Skeletal muscle satellite cell (primary cell): ENCODE data around the gene SBK3. TPM values are rescaled to one million over a fixed set of nuclear protein-coding genes. Genes with fewer than 3 reads are reported as not detected.
"Not testable (repeated sequence)": the region's sequence is repeated elsewhere in the genome, so short reads cannot be mapped to it uniquely, and the experiment has no call there.

ENCODE experiments used
- H3K27me3 ChIP-seq: 2 replicates; pipeline ENCODE4 v1.7.0; 2013; ENCODE audit warnings: low read length; ENCODE audit not compliant: control insufficient read depth, insufficient read depth
- H3K36me3 ChIP-seq: 2 replicates; pipeline ENCODE4 v1.7.0; 2013; ENCODE audit warnings: mild to moderate bottlenecking, control low read depth, low read length; ENCODE audit not compliant: insufficient read depth
- H3K4me1 ChIP-seq: 2 replicates; pipeline ENCODE4 v1.7.0; 2013; ENCODE audit warnings: low read length; ENCODE audit not compliant: control insufficient read depth, insufficient read depth
- H3K4me2 ChIP-seq: 2 replicates; pipeline ENCODE4 v1.7.0; 2013; ENCODE audit warnings: mild to moderate bottlenecking, low read length
- H3K4me3 ChIP-seq: 2 replicates; pipeline ENCODE4 v1.7.0; 2013; ENCODE audit warnings: low read length
- H3K9ac ChIP-seq: 2 replicates; pipeline ENCODE4 v1.7.0; 2013; ENCODE audit warnings: mild to moderate bottlenecking, low read depth, low read length, moderate library complexity
- H3K9me3 ChIP-seq: replicated peaks from 2 replicates; pipeline ENCODE4 v1.7.0; 2013; ENCODE audit warnings: mild to moderate bottlenecking, control low read depth, low read length
- total RNA-seq: library from RNA; depleted of rRNA; stranded (reverse); fragments of >200 nt; gene quantifications from 2 replicates; pipeline ENCODE4 v1.2.3, GENCODE V29; 2012; rRNA removed

Gene SBK3, protein sequence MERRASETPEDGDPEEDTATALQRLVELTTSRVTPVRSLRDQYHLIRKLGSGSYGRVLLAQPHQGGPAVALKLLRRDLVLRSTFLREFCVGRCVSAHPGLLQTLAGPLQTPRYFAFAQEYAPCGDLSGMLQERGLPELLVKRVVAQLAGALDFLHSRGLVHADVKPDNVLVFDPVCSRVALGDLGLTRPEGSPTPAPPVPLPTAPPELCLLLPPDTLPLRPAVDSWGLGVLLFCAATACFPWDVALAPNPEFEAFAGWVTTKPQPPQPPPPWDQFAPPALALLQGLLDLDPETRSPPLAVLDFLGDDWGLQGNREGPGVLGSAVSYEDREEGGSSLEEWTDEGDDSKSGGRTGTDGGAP
- not detected in 2 replicates for total RNA-seq

DNA sequence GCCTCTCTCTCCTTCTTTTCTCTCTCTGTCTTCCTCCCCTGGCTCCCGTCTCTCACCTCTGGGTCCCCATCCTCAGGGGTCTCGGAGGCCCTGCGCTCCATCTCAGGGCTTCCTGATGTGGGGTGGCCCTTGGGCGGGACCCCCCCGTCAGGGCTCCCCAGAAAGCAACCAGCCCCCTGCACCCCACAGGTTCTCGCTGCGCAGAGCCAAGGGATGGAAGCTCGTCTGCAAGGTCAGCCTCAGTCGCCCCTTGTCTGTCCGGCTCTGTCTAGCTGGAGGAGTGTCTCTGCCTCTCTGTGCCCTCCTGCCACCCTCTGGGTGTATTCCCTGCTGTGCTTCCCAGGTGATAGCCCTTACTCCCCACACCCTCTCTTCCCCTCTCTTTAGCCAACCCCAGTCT is at the start of gene SBK3:
Gene SBK3, minus strand, starts transcription at position 101 of the 400 bp plus-strand sequence. Its CDS starts 0 bp downstream, at position 101.
- Histone ChIP-seq H3K4me1 (peaks cover 50% of the 10 kb centered on the region), H3K9ac (peak within 1 kb of the TSS; percentile 4), H3K4me3 (no peak within 1 kb of the TSS), H3K27me3 (no peaks in the 10 kb centered on the region), H3K36me3 (no peaks in the 10 kb centered on the region), H3K4me2 (no peak within 1 kb of the TSS), H3K9me3 (no peaks in the 10 kb centered on the region)

DNA sequence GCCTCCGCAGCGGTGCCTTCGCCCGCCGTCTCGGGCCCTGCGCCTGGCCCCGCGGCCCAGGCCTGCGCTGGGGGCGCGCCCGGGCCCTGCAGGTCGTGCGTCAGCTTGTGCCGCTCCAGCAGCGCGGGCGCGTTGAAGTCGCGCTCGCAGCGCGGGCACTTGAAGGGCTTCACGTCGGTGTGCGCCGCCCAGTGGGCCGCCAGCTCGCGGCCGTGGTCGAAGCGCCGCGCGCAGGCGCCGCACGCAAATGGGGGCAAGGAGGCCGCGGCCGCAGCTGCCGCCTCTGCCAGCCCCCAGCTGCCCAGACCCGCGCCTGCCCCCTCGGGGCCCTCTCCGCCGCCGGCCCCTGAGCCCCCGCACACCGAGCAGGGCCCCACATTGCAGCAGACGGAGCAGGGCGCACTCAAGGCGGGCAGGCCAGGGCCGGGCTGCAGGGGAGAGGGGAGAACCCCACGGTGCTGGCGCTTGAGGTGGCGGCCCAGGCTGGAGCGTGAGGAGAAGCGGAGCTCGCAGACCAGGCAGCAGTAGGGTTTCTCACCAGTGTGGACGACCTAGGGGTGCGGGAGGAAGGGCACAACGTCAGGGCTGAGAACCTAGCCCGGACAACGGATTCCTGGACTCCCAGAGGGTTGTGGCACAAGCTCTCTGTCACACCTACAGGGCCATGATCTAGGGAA is 47.9 kb upstream of the SBK3 start:
- Histone ChIP-seq H3K9ac (no peak overlapping the region), H3K4me2 (no peak overlapping the region), H3K9me3 (no peaks in the 10 kb centered on the region), H3K4me3 (no peak overlapping the region), H3K4me1 (no peaks in the 10 kb centered on the region), H3K27me3 (no peaks in the 10 kb centered on the region), H3K36me3 (peaks cover 26% of the 10 kb centered on the region)

DNA sequence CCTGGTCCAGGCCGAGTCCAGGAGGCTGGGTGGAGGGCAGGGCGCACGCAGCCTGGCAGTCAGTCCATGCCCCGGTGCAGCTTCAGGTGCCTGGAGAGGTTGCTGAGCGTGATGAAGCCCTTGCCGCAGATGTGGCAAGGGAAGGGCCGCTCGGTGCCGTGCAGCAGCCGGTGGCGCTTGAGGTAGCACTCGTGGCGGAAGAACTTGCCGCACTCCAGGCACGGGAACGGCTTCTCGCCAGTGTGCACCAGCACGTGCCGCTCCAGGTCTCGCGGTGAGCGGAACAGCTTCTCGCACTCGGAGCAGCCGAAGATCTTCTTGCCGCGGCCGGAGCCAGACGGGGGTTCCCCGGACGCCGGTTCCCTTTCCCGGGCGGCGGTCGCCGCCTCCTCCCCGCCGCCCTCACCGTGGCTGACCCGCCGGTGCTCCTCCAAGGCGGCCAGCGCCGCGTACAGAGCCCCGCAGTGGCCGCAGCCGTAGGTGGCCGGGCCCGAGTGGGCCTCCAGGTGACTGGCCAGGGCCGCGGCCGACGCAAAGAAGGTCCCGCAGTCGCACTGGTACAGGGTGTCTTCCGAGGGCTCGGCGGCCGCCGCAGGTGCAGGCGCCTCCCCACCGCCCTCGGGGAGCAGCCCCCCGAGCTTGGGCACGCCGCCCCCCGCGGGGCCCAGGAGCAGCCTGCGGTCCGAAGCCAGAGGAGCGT is 47.2 kb upstream of the SBK3 start:
- Histone ChIP-seq H3K36me3 (peaks cover 22% of the 10 kb centered on the region), H3K4me2 (no peak overlapping the region), H3K9ac (no peak overlapping the region), H3K27me3 (no peaks in the 10 kb centered on the region), H3K4me1 (no peaks in the 10 kb centered on the region), H3K4me3 (no peak overlapping the region), H3K9me3 (no peaks in the 10 kb centered on the region)

DNA sequence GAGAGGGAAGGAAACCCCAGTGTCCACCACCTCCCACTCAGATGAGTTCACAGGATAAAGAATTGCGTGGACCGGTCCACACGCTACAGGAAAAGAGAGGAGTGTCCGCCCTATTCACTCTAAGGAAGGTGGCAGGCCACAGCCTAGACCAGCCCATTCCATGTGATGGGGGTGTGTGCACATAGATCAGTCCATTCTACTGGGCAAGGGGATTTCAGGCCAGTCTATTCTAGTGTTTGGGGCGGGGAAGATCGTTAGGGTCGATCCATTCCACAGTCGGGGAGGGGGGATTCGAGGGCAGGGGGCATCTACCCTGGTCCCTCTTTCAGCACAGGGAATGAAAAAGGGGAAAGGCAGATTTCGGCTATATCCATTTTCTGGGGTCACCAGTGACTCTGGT is 46.2 kb upstream of the SBK3 start:
- Histone ChIP-seq H3K4me1 (peaks cover 7% of the 10 kb centered on the region), H3K27me3 (no peaks in the 10 kb centered on the region), H3K9me3 (no peaks in the 10 kb centered on the region), H3K4me3 (no peak overlapping the region), H3K9ac (no peak overlapping the region), H3K36me3 (peaks cover 15% of the 10 kb centered on the region), H3K4me2 (no peak overlapping the region)

DNA sequence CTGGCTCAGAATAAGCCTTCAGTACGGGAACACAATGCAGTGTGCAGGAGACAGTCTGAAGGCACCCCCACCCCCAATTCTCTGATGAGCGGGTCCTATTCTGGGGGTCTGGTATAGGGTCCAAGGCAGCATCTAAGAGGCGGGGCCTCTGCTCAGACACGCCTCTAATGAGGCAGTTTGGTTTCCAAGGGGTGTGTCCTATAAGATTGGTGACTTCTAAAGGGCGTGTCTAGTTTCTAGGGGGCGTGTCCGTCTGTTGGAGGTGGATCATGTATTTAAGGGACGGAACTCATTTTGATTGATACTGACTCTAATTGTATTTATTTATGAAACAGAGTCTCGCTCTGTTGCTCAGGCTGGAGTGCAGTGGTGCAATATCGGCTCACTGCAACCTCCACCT is 45.3 kb upstream of the SBK3 start:
- no peaks in the 10 kb centered on the region for H3K27me3 ChIP-seq
- H3K4me2 ChIP-seq = no peak overlapping the region
- H3K4me1 ChIP-seq = peaks cover 13% of the 10 kb centered on the region
- H3K4me3 ChIP-seq = no peak overlapping the region
- H3K36me3 ChIP-seq = peaks cover 6% of the 10 kb centered on the region
- no peak overlapping the region for H3K9ac ChIP-seq
- no peaks in the 10 kb centered on the region for H3K9me3 ChIP-seq

DNA sequence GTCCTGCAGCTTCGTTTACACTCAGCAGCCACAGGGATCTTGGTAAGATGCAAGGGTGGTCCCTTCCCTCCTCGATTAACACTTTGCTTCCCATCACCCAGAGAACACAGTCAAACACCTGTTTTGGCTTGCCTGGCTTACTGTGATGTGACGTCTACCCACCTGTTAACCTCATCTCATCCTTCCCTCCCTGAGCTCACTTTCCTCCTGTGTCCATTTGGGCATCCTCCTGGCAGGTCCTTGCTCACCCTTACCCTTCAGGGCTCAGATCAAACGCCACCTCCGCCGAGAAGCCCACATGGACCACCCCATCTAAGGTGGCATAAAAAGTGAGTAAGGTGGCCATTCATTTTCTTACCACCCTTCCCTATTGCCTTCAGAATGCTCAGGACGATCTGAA is 44.8 kb upstream of the SBK3 start:
- H3K4me3 ChIP-seq = no peak overlapping the region
- no peak overlapping the region for H3K9ac ChIP-seq
- peaks cover 16% of the 10 kb centered on the region for H3K4me1 ChIP-seq
- peaks cover under 1% of the 10 kb centered on the region for H3K36me3 ChIP-seq
- H3K4me2 ChIP-seq = no peak overlapping the region
- no peaks in the 10 kb centered on the region for H3K9me3 ChIP-seq
- H3K27me3 ChIP-seq = no peaks in the 10 kb centered on the region

DNA sequence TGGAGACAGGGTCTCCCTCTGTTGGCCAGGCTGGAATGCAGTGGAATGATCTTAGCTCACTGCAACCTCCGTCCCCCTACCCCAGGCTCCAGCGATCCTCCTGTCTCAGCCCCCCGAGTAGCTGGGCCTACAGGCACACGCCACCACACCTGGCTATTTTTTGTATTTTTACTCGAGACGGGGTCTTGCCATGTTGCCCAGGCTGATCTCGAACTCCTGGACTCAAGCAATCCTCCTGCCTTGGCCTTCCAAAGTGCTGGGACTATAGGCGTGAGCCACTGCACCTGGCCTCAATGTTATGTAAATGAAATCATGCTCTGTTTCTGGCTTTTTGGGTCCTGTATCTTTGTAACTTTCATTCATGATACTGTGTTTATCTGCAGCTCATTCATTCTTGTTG is 43.4 kb upstream of the SBK3 start:
- H3K9me3 ChIP-seq = no peaks in the 10 kb centered on the region
- no peaks in the 10 kb centered on the region for H3K36me3 ChIP-seq
- H3K4me3 ChIP-seq = no peak overlapping the region
- peaks cover 16% of the 10 kb centered on the region for H3K4me1 ChIP-seq
- H3K4me2 ChIP-seq = no peak overlapping the region
- H3K27me3 ChIP-seq = no peaks in the 10 kb centered on the region
- H3K9ac ChIP-seq = no peak overlapping the region

DNA sequence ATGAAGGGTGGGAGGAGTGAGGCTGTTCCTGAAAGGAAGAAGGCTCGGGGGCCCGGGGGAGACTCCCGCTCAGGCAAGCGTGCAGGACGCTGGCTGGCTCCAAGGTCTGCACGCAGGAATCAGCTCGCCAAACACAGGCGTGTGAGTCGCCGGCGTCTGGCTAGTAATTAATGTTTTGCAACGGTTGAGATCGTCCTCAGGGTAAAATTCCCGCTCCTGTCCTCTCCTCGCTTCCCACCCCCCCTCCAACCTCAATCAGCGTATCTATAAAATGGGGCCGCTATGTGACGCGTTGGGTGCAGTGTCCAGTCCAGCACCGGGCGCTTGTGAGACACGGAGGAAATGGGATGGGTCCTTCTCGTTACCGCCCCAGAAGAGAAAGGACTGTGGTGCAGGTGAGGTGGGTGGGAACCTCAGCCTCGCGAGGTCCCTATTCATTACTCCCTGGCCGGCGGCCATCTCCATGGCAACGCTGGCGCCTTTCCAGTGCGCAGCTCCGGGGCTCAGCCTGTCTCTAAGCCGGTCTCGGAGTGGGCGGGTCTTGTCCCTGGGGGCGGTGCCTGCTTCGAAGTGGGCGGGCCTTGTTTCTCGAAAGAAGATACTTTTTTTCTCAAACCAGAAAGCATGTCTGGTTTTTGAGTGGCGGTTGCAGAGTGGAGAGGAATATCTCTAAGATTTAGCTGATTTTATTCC is 41.8 kb upstream of the SBK3 start:
- Histone ChIP-seq H3K9me3 (no peaks in the 10 kb centered on the region), H3K36me3 (no peaks in the 10 kb centered on the region), H3K4me2 (peak overlapping the region; percentile 99), H3K27me3 (no peaks in the 10 kb centered on the region), H3K4me1 (peaks cover 16% of the 10 kb centered on the region), H3K9ac (peak overlapping the region; percentile 26), H3K4me3 (peak overlapping the region; percentile 80)

DNA sequence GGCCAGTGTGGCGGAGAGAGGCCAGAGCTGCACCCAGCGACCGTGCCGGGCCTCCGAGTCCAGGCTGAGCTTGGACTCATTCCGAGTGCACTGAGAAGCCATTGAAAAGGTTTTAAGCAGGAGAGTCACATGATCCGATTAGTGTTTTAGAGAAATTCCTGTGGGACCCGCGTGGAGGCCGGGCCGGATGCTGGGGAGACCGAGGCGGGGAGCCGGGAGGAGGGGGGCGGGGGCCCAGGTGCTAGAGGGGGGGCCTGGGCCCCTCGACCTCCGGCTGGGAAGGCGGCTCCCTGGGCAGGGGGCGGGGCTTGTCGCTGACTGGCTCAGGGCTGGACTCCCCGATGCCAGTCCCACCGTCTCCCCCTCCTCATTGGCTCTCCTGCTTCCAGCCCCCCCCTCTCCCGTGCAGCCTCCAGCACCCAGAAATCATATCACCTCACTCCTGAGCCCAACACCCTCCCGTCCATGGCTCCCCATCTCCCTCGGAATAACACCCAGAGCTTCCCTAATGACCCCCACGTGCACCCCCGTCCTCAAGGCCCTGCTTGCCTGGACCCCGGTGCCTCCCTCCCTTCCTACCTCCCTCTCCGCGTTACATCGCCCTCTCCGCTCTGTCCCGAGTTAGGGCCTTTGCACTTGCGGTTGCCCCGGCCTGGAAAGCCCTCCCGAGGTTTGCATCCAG is 40.5 kb upstream of the SBK3 start:
- peak overlapping the region; percentile 65 for H3K4me3 ChIP-seq
- H3K27me3 ChIP-seq = no peaks in the 10 kb centered on the region
- H3K4me2 ChIP-seq = peak overlapping the region; percentile 78
- no peak overlapping the region for H3K9ac ChIP-seq
- H3K4me1 ChIP-seq = peaks cover 19% of the 10 kb centered on the region
- no peaks in the 10 kb centered on the region for H3K9me3 ChIP-seq
- no peaks in the 10 kb centered on the region for H3K36me3 ChIP-seq

DNA sequence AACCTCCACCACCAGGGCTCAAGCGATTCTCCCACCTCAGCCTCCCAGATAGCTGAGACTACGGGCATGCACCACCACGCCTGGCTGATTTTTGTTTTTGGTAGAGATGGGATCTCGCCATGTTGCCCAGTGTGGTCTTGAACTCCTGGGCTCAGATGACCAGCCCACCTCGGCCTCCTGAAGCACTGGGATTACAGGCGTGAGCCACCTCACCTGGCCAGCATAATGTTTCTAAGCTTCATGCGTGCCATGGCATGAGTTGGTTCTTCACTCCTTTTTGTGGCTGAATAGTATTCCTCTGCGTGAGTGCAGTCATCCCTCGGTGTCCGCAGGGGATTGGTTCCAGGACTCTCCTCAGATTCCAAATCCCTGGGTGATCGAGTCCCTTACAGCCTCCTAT is 39.5 kb upstream of the SBK3 start:
- no peaks in the 10 kb centered on the region for H3K36me3 ChIP-seq
- peaks cover 20% of the 10 kb centered on the region for H3K4me1 ChIP-seq
- no peak overlapping the region for H3K9ac ChIP-seq
- no peak overlapping the region for H3K4me3 ChIP-seq
- no peaks in the 10 kb centered on the region for H3K9me3 ChIP-seq
- H3K4me2 ChIP-seq = no peak overlapping the region
- no peaks in the 10 kb centered on the region for H3K27me3 ChIP-seq

DNA sequence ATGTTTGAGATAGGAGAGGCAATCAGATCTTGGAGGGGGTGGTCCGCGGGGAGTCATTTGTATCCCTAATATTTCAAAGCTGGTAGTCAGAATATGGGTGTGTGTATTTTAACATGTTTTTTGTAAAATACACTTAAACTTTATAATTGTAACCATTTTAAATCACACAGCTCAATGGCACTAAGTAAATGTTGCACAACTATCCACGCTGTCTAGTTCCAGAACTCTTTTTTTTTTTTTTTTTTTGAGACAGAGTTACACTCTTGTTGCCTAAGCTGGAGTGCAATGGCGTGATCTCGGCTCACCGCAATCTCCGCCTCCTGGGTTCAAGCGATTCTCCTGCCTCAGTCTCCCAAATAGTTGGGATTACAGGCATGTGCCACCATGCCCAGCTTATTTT is 38.6 kb upstream of the SBK3 start:
- peaks cover 26% of the 10 kb centered on the region for H3K4me1 ChIP-seq
- H3K36me3 ChIP-seq, H3K4me3 ChIP-seq, H3K4me2 ChIP-seq, H3K9me3 ChIP-seq, H3K27me3 ChIP-seq, H3K9ac ChIP-seq: not testable (repeated sequence)
